Measurements from ENCODE around the gene DCTN3. TPM values are rescaled to one million over a fixed set of nuclear protein-coding genes. Genes with fewer than 3 reads are reported as not detected.
A peak's percentile ranks its signal among the peaks of the same experiment; 100 is the strongest.

The DCTN3 gene
- total and polyA plus RNA-seq, 2 experiments from 2014 or later, result 12.9 to 17.9 TPM

DNA sequence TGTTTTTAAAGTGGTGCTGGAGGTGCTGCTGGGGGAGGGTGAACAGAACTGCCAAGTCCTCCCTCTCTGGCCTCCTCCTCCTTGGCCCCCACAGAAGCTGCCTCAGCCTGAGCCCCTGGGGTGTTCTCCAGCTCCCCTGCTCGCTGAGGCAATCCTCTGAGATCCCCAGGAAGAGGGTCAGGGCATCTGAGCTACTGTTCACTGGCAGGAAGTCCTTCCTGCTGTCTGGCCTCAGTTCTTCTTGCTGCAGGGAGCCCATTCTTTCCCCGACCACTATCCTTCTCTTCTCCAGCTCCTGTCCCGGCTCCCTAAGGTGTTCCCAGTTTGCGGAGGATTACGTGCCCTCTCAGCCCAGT is 40.5 kb downstream of the DCTN3 start (continued):
- TF ChIP-seq, protein P1, sequence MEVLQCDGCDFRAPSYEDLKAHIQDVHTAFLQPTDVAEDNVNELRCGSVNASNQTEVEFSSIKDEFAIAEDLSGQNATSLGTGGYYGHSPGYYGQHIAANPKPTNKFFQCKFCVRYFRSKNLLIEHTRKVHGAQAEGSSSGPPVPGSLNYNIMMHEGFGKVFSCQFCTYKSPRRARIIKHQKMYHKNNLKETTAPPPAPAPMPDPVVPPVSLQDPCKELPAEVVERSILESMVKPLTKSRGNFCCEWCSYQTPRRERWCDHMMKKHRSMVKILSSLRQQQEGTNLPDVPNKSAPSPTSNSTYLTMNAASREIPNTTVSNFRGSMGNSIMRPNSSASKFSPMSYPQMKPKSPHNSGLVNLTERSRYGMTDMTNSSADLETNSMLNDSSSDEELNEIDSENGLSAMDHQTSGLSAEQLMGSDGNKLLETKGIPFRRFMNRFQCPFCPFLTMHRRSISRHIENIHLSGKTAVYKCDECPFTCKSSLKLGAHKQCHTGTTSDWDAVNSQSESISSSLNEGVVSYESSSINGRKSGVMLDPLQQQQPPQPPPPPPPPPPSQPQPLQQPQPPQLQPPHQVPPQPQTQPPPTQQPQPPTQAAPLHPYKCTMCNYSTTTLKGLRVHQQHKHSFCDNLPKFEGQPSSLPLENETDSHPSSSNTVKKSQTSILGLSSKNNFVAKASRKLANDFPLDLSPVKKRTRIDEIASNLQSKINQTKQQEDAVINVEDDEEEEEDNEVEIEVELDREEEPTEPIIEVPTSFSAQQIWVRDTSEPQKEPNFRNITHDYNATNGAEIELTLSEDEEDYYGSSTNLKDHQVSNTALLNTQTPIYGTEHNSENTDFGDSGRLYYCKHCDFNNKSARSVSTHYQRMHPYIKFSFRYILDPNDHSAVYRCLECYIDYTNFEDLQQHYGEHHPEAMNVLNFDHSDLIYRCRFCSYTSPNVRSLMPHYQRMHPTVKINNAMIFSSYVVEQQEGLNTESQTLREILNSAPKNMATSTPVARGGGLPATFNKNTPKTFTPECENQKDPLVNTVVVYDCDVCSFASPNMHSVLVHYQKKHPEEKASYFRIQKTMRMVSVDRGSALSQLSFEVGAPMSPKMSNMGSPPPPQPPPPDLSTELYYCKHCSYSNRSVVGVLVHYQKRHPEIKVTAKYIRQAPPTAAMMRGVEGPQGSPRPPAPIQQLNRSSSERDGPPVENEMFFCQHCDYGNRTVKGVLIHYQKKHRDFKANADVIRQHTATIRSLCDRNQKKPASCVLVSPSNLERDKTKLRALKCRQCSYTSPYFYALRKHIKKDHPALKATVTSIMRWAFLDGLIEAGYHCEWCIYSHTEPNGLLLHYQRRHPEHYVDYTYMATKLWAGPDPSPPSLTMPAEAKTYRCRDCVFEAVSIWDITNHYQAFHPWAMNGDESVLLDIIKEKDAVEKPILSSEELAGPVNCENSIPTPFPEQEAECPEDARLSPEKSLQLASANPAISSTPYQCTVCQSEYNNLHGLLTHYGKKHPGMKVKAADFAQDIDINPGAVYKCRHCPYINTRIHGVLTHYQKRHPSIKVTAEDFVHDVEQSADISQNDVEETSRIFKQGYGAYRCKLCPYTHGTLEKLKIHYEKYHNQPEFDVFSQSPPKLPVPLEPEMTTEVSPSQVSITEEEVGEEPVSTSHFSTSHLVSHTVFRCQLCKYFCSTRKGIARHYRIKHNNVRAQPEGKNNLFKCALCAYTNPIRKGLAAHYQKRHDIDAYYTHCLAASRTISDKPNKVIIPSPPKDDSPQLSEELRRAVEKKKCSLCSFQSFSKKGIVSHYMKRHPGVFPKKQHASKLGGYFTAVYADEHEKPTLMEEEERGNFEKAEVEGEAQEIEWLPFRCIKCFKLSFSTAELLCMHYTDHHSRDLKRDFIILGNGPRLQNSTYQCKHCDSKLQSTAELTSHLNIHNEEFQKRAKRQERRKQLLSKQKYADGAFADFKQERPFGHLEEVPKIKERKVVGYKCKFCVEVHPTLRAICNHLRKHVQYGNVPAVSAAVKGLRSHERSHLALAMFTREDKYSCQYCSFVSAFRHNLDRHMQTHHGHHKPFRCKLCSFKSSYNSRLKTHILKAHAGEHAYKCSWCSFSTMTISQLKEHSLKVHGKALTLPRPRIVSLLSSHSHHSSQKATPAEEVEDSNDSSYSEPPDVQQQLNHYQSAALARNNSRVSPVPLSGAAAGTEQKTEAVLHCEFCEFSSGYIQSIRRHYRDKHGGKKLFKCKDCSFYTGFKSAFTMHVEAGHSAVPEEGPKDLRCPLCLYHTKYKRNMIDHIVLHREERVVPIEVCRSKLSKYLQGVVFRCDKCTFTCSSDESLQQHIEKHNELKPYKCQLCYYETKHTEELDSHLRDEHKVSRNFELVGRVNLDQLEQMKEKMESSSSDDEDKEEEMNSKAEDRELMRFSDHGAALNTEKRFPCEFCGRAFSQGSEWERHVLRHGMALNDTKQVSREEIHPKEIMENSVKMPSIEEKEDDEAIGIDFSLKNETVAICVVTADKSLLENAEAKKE (CRISPR knock-in tag; IDR thresholded peaks at IDR 0.05), result no peak
- no peak for TF ChIP-seq NANOG (IDR thresholded peaks at IDR 0.05; ENCODE audit: borderline replicate concordance)
- no peak for TF ChIP-seq JUNB (IDR thresholded peaks at IDR 0.05; ENCODE audit: unreplicated experiment)
- no peak for TF ChIP-seq EZH2phosphoT487 (IDR thresholded peaks at IDR 0.05; ENCODE audit: unreplicated experiment)
- no peak for TF ChIP-seq POLR2AphosphoS5 (IDR thresholded peaks at IDR 0.05; ENCODE audit: low read depth)

DNA sequence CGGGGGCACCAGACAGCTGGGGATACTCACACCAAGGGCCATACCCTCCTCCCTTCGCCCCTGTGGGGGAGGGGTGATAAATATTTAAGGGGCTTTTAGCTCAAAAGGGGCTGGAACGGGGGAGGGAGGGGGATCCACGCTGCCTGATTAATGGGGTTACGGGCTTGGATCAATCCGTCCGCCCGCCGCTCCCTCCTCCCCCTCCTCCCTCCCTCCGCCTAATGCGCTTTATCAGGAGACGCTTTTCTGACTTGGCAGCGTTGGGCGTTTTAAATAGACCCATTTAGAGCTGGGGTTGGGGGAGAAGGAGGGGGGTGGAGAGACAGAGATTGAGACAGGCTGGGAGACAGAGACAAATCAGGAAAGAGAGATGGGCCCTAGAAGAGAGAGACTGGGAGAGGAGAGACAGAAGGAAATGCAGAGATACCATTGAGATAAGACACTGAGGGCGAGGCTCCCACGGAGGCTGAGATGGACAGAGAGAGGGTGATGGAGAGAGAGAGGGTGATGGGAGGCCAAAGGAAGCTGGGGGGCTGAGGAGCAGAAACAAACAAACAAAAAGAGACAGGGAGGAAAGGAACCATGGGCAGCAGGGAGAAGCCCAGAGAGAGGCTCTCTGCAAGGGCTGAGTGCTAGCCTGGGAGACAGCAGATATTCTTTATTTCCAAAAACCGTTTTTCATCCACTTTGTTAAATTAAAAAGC is 41.0 kb downstream of the DCTN3 start:
- TF ChIP-seq JUNB (IDR thresholded peaks at IDR 0.05; ENCODE audit: unreplicated experiment), result no peak
- peak; percentile 74 for TF ChIP-seq EZH2 (IDR thresholded peaks at IDR 0.05; ENCODE audit: low read depth, unreplicated experiment)
- no peak for TF ChIP-seq ZNF114 (CRISPR knock-in tag; IDR thresholded peaks at IDR 0.05)
- no peak for TF ChIP-seq NANOG (IDR thresholded peaks at IDR 0.05; ENCODE audit: borderline replicate concordance)
- Mint-ChIP-seq H3K4me3 (peak overlapping the region; percentile 61), H3K9me3 (no peaks in the 10 kb centered on the region), H3K27me3 (ENCODE audit: insufficient read depth, low read depth, poor library complexity) (peaks cover 62% of the 10 kb centered on the region), H3K36me3 (ENCODE audit: low read depth) (no peaks in the 10 kb centered on the region), H3K4me1 (peaks cover 46% of the 10 kb centered on the region), H3K27ac (no peak overlapping the region)
- Histone ChIP-seq H3K27ac (ENCODE audit: low read depth) (no peak overlapping the region), H3F3A (replicated peaks; ENCODE audit: low read depth) (peaks cover 11% of the 10 kb centered on the region; the same call in 1 of the 2 replicates), H3K79me2 (replicated peaks; ENCODE audit: insufficient read depth) (no peaks in the 10 kb centered on the region), H3K9me2 (ENCODE audit: insufficient read depth) (no peaks in the 10 kb centered on the region), H3K27me3 (ENCODE audit: insufficient read depth) (peaks cover 86% of the 10 kb centered on the region), H3K36me3 (ENCODE audit: insufficient read depth) (no peaks in the 10 kb centered on the region), H2AFZ (peak overlapping the region; percentile 78), H3K4me1 (ENCODE audit: insufficient read depth) (peaks cover 44% of the 10 kb centered on the region), H4K20me1 (replicated peaks; ENCODE audit: insufficient read depth) (peaks cover 7% of the 10 kb centered on the region; the same call in 1 of the 2 replicates), H3K4me3 (peak overlapping the region; percentile 62), H3K4me2 (peak overlapping the region; percentile 90)
- ATAC-seq (peak; percentile 4; the same call in 2 of the 3 replicates), DNase-seq (ENCODE audit: low spot score) (peak; percentile 51)

Data from GM23338 (cell line).